ENCODE data around the gene TMOD3. TPM values are rescaled to one million over a fixed set of nuclear protein-coding genes. Genes with fewer than 3 reads are reported as not detected.

Gene TMOD3
- total and polyA plus RNA-seq, 12 donors, result 5.4 to 28.7 (median 18.2) TPM

DNA sequence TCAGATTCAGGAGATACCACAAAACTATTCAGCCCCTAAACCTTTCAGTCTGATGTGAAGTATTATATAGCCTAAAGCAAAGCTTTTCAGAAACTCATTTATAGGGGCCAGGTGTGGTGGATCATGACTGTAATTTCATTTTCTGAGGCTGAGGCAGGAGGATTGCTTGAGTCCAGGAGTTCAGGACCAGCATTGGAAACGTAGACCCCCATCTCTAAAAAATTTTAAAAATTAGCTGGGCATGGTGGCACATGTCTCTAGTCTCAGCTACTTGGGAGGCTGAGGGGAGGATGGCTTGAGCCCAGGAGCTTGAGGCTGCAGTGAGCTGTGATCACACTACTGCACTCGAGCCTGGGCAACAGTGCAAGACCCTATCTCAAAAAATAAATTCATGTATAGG is 60.0 kb downstream of the TMOD3 start:
- WGBS, 2 donors, result 97 to 100% methylated on average over 2 of the region's 2 CpGs
- TF ChIP-seq, protein P1, sequence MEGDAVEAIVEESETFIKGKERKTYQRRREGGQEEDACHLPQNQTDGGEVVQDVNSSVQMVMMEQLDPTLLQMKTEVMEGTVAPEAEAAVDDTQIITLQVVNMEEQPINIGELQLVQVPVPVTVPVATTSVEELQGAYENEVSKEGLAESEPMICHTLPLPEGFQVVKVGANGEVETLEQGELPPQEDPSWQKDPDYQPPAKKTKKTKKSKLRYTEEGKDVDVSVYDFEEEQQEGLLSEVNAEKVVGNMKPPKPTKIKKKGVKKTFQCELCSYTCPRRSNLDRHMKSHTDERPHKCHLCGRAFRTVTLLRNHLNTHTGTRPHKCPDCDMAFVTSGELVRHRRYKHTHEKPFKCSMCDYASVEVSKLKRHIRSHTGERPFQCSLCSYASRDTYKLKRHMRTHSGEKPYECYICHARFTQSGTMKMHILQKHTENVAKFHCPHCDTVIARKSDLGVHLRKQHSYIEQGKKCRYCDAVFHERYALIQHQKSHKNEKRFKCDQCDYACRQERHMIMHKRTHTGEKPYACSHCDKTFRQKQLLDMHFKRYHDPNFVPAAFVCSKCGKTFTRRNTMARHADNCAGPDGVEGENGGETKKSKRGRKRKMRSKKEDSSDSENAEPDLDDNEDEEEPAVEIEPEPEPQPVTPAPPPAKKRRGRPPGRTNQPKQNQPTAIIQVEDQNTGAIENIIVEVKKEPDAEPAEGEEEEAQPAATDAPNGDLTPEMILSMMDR (IDR thresholded peaks at IDR 0.05), result no peak
- no peaks in the 10 kb centered on the region for H3K27me3 ChIP-seq
- intact Hi-C loops (cut with DNase I), result loop anchor here in 2 of 10 donors (10.0 kb wide), 2 partner anchors 95 to 335 kb away; no protein-coding TSS in a partner anchor
- peaks cover 0 to 69% (median 5%) of the 10 kb centered on the region in 9 donors for H3K36me3 ChIP-seq
- no peak overlapping the region for H3K4me3 ChIP-seq
- H3K4me1 ChIP-seq, result peaks cover 0 to 17% (median 5%) of the 10 kb centered on the region in 9 donors
- no peak overlapping the region for H3K27ac ChIP-seq
- no peak for ATAC-seq
- H3K9me3 ChIP-seq, result no peaks in the 10 kb centered on the region
- no peak for DNase-seq

DNA sequence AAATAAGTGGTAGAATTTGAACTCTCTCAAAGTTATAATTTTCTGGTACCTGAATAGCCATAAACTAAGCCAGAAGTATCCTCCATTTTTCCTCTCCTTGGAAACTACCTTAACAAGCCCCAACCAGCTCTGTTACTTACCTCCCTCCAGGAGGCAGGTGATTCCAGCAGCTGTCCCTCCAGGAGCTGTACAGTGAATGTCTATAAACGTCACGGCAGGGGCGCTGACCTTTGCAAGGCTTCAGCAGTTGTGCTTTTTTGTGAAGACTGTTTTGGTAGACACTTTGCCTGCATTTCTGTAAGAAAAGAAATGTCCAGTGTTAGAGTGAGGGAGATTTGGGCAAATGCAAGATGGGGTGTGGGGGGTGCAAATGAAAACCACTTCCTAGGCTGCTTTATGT is 75.0 kb downstream of the TMOD3 start:
- H3K27me3 ChIP-seq, result no peaks in the 10 kb centered on the region
- no peak for DNase-seq
- H3K4me1 ChIP-seq, result peaks cover 0 to 8% (median 0%) of the 10 kb centered on the region in 9 donors
- no peak overlapping the region for H3K27ac ChIP-seq
- ATAC-seq, result no peak
- 81 to 83% methylated on average over 3 of the region's 3 CpGs for WGBS, 2 donors
- TF ChIP-seq, protein P1 (IDR thresholded peaks at IDR 0.05), result no peak
- no peaks in the 10 kb centered on the region for H3K9me3 ChIP-seq
- peaks cover 0 to 96% (median 34%) of the 10 kb centered on the region in 9 donors for H3K36me3 ChIP-seq
- H3K4me3 ChIP-seq, result no peak overlapping the region
- intact Hi-C loops (cut with DNase I), result loop anchor here in 2 of 10 donors (10.0 kb wide), 2 partner anchors 120 to 250 kb away; no protein-coding TSS in a partner anchor

DNA sequence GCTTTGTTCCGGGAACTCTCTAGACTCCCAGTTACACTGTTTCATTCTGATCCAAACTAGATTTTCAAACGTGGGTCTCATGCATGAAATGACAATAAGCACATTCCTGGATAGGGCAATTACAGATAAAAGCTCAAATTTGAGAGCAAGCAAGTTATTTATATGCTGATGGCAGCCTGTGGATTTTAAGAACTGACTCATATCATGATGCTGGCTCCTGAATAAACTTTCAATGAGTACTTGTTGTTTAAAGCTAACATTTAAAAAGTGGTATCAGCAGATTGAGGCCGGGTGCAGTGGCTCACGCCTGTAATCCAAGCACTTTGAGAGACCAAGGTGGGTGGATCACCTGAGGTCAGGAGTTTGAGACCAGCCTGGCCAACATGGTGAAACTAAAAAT is 75.5 kb downstream of the TMOD3 start:
- no peak for ATAC-seq
- TF ChIP-seq, protein P1 (IDR thresholded peaks at IDR 0.05), result no peak
- Histone ChIP-seq H3K27me3 (no peaks in the 10 kb centered on the region), H3K9me3 (no peaks in the 10 kb centered on the region), H3K4me3 (no peak overlapping the region), H3K27ac (no peak overlapping the region), H3K36me3 (peaks cover 0 to 96% (median 28%) of the 10 kb centered on the region in 9 donors), H3K4me1 (peaks cover 0 to 8% (median 0%) of the 10 kb centered on the region in 9 donors)
- WGBS, 2 donors, result 61 to 62% methylated on average over 4 of the region's 4 CpGs
- intact Hi-C loops (cut with DNase I), result loop anchor here in 2 of 10 donors (10.0 kb wide), 2 partner anchors 120 to 250 kb away; no protein-coding TSS in a partner anchor
- DNase-seq, result no peak

DNA sequence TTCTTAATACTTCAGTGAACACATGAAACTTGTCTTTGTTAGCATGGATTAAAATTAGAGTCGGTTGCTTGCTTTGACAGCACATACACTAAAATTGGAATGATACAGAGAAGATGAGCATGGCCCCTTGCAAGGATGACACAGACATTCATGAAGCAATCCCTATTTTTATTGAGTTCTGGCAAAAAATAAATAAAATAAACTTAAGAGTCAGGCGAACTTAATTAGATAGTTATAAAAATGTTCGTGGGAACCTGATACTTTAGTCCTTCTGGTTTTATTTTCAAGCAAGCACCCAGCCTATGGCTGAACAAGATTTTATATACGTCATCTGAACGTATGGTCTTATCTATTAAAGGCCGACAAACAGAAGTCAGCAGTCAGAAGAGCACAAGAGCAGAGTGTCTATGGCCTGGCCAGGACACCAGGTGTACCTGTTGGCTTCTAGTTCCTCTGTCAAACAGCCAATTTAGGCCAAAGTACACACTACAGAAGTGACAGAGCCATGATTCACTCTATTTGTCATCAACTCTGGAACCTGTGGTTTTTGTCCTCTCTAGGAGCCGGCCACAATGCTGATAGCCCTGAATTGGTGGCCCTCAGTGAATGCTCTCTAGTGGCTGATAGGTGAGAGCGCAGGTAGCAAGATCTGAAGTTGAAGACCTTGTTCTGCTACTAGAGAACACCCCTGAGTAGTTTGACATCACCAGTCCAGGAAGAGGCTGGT is 77.8 kb downstream of the TMOD3 start:
- 87 to 88% methylated on average over 8 of the region's 8 CpGs for WGBS, 2 donors
- ATAC-seq, result peak in 1 of 8 donors; percentile 46
- Histone ChIP-seq H3K27me3 (no peaks in the 10 kb centered on the region), H3K27ac (no peak overlapping the region), H3K9me3 (no peaks in the 10 kb centered on the region), H3K36me3 (peaks cover 0 to 96% (median 26%) of the 10 kb centered on the region in 9 donors), H3K4me1 (peaks cover 0 to 8% (median 0%) of the 10 kb centered on the region in 9 donors), H3K4me3 (no peak overlapping the region)
- intact Hi-C loops (cut with DNase I), result loop anchor here in 2 of 10 donors (10.0 kb wide), 2 partner anchors 122 to 252 kb away; no protein-coding TSS in a partner anchor
- DNase-seq, result no peak
- TF ChIP-seq, protein P1 (IDR thresholded peaks at IDR 0.05), result no peak
